Activated CD8-positive, alpha-beta memory T cell treated with anti-CD3 and anti-CD28 coated beads, Interleukin-2, amount 50 U/mL, for 24 hours (primary cell): ENCODE results near the gene ISG20.
A peak's percentile ranks its signal among the peaks of the same experiment; 100 is the strongest.
"Not testable (repeated sequence)": the region's sequence is repeated elsewhere in the genome, so short reads cannot be mapped to it uniquely, and the experiment has no call there.

ENCODE experiments used
- DNase-seq: peaks from one replicate; pipeline ENCODE4 v3.0.0-alpha.2; 2020; ENCODE audit errors: extremely low read depth

ISG20 gene

DNA sequence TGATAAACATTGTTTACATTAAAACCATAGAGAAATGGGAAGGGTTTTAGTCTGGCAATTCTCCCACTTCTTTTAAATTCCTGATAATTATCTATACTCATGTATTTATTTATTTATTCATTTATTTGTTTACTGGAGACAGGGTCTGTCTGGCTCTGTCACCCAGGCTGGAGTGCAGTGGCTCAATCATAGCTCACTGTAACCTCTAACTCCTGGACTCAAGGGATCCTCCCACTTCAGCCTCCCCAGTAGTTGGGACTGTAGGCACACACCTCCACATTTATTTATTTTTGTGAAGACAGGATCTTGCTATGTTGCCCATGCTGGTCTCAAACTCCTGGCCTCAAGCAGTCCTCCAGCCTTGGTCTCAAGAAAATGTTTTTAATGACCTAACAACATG is 20.1 kb upstream of the ISG20 start:
- DNase-seq, result no peak

DNA sequence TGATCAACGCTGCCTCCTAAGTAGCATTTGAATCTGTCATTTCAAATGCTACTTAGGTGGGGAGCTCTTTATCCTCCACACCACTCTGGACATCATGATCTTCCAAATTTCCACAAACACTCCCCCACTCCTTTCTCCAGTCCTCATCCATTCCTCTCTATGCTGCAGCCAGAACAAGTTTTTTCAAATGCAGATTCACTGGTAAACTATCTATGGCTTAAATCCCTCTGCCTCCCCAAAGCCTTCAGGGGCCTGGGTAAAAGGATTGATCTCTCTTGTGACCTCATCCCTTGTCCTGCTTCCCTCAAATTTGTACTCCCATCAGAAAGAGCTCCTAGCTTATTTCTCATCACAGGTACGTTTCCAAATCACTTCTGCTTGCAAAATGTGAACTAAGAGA is 19.0 kb upstream of the ISG20 start:
- DNase-seq, result no peak

DNA sequence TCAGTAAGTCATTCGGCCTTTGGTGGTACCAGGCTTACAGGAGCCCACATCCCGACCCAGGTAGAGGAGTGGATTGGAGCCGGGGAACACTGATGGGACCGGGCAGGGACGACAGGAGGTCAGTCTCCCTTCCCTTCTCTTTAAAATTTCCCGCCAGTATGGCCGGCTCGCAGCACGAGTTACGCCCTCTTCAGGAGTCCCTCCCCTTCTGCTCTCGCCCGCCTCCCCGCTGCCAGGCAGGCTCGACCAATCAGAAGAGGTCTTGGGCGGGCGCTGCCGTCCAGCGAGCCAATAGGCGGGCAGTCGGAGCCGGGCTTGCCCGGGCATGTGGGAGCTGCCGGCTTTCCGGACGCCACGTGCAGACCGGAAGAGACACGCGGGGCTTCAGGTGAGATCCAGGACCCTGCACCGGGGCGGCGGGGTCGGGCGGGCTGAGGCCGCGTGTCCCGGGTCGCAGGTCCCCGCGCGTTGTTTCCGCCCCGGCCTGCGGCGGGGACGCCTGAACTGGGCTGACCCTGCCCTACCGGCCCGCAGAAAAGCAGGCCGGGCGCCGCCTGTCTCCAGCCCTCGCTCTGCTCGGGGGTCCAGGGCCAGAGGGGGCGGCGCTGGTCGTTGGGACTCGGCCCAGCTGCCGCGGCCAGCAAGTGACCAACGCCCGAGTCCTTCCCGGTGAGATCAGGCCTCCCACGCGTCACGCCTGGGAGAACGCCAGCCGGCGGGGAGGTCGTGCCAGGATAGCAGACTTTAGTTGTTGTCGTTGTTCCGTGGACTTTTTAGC is 17.6 kb upstream of the ISG20 start, which contains the start of gene AEN:
AEN (plus strand) TSS at position 346 of the 778 bp plus-strand sequence. CDS start 4,870 bp downstream, outside the sequence.
- peak; percentile 81 for DNase-seq

DNA sequence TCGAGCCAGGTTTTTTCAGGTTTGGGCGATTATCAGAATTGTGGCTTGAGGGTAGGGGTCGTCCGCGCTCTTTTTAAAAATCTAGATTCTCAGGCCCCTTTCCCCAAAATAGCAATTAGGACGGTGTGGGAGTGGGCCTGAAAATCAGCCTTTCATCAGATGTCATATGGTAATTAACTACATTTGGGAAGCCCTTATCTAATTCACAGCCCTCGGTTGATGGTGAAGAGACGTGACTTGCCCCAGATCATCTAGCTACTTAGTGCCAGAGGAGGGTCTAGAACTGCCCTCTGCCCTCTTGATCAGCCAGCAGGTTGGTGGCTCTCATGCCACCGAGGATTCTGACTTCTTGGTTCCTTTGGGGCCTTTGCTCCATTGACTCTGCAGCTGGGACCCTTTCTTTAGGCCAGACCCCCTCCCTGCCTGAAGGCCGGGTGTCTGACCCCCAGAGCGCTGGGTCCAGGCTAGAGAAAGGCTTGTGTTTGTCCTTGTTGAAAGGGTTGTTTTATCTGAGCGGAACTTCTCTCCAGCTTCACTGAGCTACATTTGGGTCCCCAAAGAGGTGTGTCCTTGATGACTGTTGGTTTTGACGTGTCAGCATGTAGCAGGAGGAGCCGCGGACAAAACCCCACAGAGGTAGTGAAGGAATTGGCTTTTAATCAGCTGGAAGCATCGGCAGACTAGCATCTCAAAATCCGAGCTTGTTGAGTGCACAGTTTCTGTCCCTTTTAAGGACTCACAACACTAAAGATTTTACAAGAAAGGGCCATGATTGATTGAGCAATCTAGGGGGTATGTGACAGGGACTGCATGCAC is 16.8 kb upstream of the ISG20 start:
- DNase-seq, result no peak

DNA sequence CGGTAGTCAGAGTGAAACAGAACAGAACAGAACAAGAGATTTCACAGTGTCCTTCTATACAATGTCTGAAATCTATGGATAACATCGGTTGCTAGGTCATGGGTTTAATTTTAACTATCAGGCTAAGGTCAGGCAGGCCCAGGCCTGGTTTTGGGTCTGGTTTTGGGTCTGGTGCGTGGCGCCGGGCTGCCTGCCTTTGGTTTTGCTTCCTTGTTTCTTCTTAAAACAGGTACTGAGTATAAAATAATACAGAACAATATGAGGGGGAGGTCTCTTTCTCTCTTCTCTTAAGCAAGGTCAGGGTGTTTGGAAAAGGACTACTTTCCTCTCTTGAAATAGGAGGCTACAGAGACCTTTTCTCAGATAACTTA is 16.2 kb upstream of the ISG20 start:
- DNase-seq, result no peak

DNA sequence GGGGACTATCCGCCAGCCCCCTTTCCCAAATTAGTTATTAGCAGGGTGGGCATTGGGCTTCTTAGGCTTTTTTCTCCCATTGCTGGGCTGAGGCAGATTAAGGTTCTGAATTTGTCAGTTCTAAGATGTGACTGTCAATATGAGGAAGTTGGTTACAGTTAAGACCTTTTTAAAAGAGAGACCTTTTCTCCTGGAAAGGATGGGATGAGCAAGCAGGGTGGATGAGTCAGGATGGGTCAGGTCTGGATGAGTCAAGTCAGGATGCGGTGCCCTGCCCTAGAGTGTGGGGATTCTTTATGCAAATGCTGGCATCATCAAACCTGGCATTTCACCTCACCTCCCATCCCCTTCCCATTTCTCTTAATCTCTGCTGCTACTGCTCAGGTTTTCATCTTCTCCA is 15.8 kb upstream of the ISG20 start:
- no peak for DNase-seq

DNA sequence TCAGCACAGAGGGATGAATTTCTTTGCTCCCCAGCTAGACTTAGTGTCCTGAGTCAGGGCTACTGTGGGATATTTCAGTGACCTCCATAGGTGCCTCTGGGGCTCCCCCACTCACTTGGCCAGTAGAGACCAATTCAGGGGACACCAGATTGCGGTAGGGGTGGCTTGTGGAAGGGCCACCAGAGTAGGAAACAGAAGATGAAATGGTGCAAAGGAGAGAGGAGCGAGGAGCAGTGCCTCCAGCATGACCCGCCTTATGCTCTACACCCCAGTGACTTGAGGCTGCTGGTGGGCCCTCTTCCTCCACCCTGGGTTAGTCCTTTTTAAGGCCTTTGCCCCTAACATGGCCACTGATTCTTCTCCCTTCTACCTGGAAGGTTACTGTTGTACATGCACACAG is 15.2 kb upstream of the ISG20 start:
- DNase-seq, result no peak

DNA sequence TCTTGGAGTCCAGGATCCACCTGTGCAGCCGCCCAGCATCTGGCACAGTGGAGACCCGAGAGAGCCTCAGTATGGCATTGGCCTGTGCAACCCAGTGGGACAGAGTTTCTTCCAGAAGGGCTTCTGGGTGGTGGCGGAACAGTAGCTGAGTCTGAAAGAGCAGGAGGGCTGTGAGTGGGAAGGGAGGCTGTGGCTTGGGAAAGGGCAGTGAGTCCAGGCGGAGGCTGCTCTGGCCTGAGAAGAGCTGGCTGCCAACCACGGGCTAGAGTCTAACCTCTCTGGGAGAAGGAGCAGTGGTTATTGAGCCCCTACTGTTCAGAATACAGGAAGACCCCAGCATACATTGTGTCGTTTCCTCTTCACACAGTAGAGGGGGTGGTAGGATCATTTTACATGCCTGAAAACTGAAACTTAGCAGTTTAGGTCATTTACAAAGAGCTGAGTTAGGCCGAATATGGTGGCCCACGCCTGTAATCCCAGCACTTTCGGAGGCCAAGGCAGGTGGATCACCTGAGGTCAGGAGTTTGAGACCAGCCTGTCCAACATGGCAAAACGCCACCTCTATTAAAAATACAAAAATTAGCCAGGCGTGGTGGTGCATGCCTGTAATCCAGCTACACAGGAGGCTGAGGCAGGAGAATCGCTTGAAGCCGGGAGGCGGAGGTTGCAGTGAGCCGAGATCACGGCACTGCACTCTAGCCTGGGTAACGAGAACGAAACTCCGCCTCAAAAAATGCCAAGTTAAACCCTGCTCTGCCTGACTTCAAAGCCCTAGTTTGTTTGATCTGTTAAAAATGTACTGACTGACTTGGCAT is 14.5 kb upstream of the ISG20 start:
- no peak for DNase-seq

DNA sequence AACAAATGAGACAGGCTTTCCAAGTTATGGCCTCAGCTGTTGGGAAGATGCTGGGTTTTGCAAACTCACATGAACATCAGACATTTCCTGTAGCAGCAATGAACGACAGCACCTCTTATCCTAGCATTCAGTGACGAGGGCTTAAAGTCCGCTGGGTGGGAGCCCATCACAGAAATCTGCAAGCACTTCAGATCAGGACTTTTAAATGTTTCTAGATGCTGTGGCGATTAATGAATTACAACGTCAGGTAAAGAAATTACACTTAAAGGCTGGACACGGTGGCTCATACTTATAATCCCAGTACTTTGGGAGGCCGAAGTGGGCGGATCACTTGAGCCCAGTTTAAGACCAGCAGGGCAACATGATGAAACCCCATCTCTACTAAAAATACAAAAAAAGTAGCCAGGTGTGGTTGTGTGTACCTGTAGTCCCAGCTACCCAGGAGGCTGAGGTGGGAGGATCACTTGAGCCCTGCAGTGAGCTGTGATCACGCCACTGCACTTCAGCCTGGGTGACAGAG is 13.8 kb upstream of the ISG20 start:
- no peak for DNase-seq

DNA sequence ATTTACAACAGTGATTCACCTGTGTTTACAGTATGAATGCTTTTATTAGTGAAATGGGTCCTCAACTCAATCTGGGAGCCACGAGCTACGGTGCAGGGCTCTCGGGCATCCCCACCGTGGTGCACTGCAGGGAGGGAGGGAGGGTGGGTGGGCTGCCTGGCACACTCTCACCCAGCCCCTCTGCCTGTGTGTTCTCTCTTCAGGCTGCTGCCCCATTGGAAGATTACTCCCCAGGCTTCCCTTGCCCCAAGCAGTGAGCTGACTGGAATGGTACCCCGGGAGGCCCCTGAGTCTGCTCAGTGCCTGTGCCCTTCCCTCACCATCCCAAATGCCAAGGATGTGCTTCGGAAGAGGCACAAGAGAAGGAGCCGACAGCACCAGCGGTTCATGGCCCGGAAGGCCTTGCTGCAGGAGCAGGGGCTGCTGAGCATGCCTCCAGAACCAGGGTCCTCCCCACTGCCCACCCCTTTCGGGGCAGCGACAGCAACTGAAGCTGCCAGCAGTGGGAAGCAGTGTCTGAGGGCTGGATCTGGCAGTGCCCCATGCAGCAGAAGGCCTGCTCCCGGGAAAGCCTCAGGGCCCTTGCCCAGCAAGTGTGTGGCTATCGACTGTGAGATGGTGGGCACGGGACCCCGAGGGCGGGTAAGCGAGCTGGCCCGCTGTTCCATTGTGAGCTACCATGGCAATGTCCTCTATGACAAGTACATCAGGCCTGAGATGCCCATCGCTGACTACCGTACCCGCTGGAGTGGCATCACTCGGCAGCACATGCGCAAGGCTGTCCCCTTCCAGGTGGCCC is 12.7 kb upstream of the ISG20 start:
- no peak for DNase-seq

DNA sequence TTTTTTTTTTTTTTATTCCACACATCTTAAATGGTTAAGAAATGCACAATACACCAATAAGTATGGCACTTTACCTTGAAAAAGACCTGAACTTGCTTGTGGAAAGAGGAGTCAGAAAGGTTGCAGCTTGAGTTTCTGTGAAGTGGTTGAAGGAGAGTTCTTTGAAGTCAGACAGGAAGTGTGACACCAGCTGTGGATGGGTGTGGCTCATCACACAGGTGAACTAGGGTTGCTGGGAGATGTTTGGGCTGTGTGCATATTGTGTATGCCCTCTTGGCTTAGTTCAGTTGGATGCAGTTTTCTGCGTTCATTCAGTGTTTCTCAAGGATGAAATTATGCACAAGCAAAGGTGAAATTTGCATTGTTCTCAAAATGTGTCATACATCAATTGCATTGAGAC is 11.4 kb upstream of the ISG20 start:
- no peak for DNase-seq

DNA sequence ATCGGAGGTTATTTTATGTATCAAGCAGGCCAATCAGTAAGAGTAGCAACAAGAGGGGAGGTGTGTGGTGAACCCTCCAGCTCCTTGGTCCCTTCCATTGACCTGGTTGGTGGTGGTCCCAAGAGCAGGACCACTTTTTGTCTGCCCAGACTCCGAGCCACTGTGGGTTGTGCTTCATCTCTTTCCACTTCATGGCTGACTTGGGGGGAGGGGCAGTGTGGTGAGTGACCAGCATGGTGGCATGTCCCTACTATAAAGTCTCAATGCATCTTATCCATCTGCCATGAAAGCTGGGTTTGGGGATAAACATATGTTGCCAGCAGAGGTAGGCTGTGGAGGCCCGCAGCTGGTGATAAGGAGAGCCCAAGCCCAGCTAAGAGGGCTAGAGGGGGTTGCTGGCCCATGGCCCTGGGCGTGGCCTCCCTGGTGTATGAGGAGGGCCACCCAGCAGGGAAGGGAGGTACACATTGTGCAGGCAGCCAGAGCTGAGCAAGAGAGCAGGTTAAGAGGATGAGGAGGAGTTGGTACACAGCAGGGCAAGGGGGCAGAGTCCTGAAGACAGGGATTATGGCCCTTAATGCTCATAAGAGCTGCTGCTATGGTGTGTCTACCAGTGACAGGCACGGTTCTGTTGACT is 10.7 kb upstream of the ISG20 start:
- no peak for DNase-seq

DNA sequence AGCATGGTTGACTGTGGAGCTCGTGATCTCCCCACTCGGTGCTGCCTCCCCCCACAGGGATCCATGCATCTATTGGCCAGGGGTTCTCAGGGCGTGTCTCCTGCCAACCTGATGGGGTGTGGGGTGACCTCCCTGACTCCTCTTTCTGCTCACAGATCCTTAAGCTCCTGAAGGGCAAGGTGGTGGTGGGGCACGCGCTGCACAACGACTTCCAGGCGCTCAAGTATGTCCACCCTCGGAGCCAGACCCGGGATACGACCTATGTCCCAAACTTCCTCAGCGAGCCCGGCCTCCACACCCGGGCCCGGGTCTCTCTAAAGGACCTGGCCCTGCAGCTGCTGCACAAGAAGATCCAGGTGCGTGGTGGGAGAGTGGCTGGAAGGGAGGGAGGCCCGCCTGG is 9.7 kb upstream of the ISG20 start:
- DNase-seq, result no peak

DNA sequence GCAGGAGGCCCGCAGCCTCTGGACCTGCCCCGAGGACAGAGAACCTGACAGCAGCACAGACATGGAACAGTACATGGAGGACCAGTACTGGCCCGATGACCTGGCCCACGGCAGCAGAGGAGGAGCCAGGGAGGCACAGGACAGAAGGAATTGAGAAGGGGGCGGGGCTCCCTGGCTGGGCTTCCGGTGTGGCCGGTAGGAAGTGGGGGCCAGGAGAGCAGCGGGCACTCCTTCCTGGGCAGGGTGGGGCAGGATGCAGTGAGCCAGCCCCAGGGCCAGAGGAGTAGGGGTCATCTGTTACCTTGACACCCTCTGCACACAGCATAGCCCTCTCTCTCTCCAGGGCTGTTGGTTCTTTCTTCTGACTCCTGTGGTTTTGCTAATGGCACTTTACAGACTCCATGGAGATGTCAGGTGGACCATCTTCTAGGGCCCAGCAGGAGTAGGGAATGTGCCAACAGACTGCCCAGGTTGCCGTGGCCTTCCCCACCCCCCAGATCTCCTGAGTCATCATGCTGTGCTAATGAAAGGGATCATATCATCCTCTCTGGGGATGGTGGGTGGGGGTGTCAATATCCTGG is 8.6 kb upstream of the ISG20 start:
- no peak for DNase-seq

DNA sequence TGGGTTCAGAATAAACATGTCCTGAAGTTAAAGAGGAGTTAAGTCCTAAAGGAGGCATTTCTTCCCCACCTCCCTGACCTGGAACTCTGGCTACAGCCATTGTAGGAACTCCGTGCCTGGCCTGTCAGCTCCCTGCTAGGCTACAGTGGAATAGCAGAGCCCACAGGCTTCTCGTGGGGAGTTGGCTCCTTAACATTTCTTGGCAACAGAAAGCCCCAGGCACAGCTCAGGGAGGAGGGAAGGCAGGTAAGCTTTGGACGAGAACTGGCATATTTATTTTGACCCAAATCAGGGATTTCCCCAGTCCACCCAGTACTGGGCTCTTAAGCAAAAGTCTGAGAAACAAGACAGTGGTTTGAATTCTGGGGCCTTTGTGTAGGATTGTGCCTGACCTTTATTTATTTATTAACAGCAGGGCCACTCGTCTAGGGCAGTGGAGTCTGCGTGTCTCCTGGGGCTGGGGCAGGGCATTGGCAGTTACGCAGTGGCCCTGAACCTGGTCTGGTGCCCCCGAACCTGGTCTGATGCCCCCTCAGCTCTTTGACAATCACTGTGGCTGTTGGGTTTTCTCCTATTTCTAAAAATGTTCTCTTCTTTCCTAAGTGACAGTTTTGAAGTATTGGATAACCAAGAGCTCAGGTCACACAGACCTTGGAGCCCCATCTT is 7.9 kb upstream of the ISG20 start:
- DNase-seq, result no peak

DNA sequence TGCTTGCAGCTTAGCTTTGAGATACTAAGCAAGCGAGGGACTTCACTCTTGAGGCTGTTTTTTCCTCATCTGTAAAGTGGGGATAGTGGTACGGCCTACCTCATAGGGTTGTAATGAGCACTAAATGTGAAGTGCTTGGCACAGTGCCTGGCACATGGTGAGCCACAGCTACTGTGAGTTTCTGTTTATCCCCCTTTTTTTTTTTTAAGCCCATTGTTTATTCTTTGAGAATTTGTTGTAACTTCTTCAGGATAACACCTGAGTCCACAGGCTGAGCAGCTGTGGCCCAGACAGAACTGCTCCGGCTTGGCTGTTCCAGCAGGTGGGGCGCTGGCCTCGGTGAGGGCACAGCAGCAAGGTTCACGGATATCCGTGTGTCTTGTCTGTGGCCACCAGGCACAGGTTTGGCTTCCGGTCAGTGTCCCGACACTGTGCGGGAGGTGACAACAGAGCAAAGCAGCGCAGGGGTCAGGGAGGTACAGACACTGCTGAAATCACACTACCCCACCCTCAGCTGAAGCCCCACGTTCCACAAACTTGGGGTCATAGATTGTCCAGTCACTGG is 7.3 kb upstream of the ISG20 start:
- no peak for DNase-seq

DNA sequence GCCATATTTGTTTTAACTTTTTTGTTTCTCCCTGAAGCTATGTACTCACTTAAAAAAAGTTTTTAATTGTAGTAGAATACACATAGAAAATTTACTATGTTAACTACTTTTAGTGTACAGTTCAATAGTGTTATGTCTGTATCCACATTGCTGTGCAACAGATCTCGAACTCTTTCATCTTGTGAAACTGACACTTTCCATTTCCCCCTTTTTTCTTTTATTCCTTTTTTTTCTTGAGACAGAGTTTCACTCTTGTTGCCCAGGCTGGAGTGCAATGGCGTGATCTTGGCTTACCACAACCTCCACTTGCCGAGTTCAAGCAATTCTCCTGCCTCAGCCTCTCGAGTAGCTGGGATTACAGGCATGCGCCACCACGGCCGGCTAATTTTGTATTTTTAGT is 6.0 kb upstream of the ISG20 start:
- DNase-seq, result not testable (repeated sequence)

DNA sequence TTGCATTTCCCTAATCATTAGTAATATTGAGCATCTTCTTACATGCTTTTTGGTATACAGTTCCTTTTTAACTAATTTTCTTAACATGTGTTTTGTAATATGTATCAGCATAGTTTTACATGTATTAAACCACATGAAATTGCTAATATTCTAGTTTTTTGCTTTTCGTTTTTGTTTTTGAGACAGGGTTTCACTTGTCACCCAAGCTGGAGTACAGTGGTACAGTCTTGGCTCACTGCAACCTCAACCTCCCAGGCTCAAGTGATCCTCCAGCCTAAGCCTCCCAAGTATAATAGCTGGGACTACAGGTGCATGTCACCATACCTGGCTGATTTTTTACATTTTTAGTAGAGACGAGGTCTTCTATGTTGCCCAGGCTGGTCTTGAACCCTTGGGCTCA is 4.4 kb upstream of the ISG20 start:
- no peak for DNase-seq

DNA sequence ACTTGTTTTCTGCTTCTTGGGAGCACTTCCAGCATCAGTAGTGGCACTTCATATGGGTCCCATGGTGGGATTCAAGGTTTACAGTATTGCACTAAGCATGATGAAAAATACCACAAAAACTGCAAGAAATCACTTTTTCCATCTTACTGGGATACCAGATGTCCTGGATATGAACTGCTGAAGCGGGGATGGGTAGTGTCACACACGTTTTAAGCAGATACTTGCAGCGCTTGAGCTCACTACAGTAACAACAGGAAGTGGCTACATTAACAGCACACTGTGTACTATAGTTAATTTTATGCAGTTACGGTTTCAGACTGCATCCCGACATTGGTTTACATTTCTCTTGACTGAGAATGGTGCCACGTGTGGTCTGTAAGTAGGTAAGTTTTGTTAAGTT is 3.5 kb upstream of the ISG20 start:
- DNase-seq, result no peak

DNA sequence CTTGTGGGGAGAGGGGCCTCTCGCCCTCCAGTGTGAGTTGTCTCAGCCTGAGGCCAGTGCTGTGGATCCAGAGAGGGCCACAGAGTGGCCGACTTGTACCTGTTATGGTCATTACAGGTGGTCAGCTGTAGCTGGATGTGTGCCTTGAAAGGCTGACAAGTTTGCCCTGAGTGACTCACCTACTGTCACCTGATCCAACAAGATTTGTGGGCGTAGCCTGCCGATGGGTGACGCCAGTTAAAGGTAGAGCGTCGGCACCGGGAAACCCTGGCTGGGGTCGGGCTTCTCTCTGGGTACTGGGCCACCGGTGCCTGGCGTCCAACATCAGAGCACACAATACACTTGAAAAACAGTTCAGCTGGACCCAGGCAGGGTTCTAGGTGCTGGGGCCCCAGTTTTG is 2.8 kb upstream of the ISG20 start:
- DNase-seq, result no peak
